Activated CD4-positive, CD25-positive, alpha-beta regulatory T cell (primary cell): ENCODE data around the gene ALX4.

Source experiments
- DNase-seq, 4 experiments: peaks; one replicate each; lab custom pipeline; 2025; lab: John Stamatoyannopoulos, UW

ALX4 gene

DNA sequence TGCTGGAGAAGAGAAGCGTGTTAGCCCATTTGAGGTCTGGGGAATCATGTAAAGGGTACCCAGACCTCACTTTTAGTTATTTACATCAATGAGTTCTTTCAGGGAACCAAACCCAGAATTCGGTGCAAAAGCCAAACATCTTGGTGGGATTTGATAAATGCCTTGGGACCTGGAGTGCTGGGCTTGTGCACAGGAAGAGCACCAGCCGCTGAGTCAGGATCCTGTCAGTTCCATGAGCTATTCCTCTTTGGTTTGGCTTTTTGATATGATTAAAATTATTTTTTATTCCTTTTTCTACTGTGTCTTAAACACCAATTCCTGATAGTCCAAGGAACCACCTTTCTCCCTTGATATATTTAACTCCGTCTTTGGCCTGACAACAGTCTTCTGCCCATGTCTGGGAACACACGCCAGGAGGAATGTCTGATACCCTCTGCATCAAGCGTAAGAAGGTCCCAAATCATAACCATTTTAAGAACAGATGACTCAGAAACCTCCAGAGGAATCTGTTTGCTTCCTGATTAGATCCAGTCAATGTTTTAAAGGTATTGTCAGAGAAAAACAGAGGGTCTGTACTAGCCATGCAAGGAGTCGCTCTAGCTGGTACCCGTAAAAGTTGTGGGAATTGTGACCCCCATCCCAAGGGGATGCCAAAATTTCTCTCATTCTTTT, 65.2 kb downstream of the ALX4 start:
- no peak for DNase-seq

DNA sequence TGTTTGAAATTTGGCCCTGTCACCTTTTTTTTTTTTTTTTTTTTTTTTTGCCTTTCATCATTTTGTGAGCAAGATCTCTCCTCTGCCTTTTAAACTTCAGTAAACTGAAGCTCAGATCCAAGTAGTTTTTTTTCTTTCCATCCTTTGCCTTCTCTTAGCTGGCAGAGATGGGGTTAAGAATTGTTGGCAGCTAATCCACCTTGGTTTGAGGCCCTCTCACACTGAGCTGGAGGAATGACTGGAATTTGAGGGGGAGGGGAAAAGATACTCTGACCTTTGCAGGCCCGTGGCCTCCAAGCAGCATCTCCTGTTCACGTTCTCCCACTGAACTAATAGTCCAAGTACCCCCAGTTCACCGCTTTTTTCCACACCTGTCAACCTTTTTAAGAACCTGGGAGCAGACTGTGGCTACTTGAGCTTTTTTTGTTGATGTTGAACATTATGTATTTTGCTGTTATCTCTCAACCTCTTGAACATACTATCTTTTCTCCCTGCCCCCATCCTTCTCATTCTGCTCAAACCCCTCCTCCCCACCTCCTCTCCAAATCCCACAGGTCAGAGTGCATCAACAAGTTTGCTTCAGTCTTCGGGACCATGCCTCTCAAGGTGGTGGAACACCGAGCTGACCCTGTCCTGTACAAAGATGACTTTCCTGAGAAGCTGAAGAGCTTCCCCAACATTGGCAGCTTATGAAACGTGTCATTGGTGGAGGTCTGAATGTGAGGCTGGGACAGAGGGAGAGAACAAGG, 66.2 kb downstream of the ALX4 start:
- no peak for DNase-seq

DNA sequence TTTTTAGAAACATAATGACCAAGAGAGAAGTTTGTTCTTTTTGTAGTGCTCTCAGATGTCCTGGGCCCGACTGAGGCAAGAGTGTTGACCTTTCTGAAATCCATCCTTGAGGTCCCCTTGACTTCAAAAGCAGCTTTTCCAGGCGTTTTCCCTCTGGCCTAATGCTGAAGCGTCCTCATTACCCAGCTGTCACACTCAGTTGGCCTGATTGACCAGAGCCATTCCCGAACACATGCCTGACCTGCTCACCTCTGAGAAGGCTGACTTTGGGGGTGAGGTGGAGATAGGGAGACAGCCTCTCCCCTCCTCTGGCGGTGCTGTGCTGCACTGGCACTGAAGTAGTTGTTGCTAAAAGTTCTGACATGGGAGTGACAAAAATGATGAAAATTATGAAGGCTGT, 66.9 kb downstream of the ALX4 start:
- DNase-seq: no peak

DNA sequence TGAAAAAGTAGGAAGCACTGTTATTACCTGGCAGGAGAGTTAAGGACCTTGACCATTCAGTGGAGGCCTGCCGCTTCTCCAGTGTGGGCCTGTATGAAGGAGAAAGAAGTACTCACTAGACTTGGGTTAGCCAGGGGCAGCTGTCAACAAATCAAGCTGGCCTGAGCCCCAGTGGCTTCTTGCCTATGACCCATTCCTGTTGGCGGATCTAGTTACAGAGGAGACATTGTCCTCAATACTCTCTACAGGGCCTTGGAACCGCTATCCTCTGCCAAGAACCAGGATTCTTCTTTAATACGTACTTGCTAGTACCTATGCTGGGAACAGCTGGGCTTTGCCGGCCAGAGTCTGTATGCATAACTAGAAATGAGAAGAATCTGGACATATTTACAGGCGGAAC, 68.1 kb downstream of the ALX4 start:
- DNase-seq: no peak

DNA sequence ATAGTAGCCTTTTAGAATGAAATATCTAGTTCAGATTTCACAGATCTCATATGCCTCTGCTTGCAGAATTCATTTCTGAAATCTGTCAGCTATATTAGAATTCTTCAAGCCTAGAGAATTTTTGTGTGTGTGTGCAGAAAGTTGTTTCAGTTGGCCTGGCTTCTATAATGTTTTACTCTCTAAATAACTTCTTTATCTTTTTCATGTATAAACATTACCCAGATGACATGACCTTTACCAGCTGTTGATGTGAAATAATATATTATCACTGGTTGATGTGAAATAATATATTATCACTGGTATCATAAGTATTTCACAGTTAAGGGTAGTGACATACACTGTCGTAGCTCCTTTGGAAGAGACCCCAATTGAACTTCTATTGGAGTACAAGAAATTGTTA, 72.8 kb downstream of the ALX4 start:
- no peak for DNase-seq

DNA sequence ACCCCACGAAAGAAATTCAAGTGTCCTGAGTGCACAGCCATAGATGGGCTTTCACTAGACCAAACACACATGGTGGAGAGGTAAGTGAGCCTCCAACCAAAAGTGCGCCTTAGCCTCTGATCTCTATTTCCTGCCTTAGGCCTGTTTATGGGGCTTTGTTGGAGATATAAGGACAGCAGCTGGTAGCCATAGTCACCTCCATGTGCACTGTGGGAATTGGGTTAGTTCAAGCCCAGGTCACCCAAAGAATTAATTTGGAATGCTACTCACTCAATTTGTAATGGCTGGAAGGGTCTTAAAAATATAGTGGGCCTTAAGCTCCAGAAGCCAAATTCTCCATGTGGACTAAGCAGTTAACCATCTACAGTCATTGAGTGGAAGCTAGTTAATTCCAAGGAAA, 73.6 kb downstream of the ALX4 start:
- no peak for DNase-seq

DNA sequence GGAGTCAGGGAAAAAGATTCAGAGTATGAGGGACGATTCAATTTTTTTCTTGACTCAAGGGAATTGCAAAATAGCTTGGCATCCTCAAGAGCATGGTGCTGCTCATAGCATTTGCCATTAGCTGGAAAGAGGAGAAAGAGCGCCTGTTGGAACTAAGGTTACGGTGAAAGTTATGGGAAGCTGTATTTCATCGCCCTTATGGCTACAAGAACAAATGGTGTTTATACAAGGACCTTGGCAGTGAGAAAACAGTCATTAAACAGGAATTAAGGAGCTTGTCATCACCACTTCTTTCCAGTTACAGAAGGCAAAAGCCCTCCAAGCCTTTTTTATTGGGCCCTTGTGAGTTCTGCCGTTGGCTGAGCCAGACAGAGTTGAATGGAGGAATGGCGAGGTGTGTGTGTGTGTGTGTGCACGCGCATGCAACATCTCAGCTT, 74.2 kb downstream of the ALX4 start:
- DNase-seq: no peak

DNA sequence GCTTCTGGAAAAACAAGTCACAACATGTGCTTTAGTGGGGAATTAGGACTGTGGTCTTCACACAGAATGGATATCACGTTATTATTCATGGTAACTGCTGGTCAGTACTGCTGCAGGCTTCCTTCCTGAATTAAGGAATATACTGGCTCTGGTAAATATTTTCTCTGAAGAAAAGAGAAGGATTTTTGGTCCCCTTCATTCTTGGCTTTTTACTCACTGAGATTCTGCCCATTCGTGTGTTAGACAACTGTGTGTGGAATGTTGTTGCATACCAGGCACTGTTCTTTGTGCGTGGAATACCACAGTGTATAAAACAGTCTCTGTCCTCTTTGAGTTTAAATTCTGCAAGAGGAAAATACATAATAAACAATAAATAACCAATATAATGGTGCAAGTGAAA, 80.3 kb downstream of the ALX4 start:
- DNase-seq: no peak

DNA sequence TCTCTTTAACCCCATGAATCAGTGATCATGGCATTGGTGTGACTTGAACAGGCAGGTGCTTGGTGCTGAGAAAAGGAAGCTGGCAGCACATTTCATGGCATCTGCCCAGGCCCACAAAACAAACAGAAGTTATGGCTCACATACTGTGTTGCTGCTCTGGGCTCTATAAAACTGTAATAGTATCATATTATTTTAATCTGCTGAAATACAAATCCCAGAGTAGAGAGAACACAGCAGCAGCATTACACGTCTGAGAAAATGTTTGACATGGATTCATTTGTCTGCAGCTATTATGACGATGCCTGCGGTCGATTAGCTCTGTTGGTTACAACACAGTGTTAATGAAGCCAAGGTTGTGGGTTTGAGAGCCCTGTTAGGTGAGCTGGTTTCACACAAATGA, 80.8 kb downstream of the ALX4 start:
- no peak for DNase-seq

DNA sequence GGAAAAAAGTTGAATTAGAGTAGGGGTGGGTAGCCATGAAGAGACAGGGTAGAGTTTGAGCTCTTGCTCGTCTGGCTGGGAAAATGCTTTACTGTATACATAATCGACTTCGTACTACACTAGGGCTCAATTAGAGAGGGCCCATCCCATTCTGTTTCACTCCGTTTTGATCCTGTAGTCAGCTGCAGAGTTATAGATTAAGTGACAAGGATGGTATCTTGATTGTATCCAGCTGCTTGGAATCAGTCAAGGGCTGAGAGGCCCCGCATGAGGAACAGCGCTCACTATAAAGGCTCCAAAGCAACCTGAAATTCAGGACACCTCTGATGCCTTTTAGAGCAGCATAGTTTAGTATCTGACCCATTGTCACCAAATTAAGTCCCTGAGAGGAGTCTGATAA, 81.6 kb downstream of the ALX4 start:
- DNase-seq: no peak

DNA sequence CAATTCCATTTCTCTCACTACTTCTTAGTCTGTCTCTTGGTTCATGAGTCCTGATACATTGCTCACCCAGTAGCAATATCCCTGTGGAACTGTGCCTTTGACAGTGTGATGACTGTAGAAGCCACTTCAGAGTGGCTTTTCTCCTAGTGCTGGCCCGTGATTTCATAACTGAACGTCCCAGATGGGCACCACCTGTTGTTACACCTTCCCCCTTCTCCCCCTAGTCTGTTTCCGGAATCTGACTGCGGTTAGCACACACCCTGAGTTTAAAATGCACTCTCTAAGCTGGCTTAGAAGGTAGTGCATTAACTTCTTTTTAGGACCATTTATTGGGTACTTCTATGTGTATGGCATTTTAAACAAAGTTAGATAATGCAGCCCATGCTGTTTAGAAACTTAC, 83.0 kb downstream of the ALX4 start:
- DNase-seq: no peak

DNA sequence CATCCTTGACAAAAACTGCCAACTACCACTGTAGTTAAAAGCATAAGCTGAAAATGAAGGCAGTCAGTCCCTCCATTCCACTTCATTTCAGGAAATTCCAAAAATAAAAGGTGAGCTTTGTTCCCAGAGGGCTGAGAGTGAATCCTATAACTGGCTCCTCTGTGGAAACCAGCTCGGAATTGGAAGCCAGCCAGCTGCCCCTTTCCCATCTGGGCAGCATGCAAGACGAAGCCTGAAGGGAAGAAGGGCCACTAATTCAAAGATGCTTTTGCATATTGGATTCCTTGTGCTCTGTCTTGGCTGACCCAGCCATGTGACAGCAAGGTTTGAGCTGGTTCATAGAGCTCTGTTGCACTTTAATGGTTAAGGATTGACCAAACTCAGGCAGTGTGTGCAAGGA, 83.4 kb downstream of the ALX4 start:
- no peak for DNase-seq

DNA sequence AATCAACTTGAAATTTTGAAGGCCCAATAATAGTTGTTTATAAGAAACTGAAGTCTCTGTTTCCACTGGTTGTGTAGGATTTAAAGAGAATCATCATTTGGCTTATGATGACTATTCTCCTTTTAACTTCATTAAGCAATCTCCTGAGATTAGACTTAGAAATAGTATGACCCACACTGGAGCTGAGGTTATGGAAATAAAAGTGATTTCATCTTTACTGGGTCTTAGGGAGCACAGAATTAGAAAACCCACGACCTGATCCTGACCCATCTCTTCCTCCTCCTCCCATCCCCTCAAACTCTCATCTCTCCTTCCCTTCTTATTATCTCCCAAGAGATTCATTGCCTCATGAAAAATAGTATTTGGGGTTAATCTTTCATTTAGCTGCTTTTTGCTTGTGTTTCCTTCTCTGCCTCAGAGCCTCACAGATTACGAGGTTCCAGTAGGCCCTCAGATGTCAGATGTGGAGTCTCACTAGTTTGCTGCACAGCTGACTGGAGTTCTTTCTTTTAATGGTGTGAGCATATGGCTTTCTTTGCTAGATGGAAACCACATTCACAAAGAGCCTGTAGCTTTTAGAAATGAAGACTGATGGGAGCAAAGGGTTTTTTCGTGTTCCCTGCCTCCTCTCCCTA, 85.0 kb downstream of the ALX4 start:
- no peak for DNase-seq

DNA sequence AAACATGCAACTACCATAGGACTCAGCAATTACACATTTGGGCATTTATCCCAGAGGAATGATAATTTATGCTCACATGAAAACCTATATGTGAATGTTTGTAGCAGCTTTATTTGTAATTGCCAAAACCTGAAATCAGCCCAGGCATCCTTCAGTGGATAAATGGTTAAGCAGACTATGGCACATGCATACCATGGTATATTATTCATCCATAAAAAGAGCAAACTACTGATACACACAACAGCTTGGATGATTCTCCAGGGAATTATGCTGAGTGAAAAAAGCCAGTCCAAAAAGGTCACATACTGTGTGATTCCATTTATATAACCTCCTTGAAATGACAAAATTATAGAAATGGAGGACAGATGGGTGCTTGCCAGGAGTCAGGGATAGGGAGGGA, 86.7 kb downstream of the ALX4 start:
- no peak for DNase-seq

DNA sequence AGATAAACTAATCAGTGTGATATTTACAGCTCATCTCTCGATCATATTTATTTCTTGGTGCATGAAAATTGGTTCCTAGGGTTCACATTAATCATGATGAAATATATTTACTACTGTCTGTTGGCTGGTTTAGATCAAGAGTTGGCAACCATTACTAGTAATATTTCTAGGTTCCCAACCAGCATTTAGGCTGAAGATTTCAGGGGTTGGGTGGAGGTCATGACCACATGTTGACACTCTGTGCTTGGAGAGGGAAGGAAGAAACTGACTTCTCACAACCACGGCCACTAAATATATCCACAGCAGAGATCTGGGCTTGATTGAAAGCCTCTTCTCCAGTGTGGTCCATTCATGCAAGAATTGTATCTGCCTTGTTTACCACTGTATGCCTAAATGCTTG, 87.9 kb downstream of the ALX4 start:
- DNase-seq: no peak

DNA sequence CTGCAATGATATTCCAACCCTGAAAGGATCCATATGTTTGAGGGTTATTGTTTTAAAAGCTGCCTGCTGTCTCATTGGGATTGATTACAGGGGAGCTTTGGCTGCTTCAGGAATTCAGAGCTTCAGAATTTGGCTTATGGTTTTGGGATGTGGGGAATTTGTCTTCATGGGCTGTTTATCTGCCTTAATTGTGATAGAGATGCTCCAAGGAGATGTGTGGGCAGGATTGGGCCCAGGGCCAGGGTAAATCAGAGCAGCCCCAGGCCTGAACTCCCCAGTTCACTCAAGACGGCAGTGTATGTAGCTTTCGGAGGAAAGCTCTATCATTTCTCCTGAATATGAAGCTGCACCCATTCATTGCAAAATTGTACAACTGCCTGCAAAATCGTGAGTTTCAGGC, 88.5 kb downstream of the ALX4 start:
- DNase-seq: no peak

DNA sequence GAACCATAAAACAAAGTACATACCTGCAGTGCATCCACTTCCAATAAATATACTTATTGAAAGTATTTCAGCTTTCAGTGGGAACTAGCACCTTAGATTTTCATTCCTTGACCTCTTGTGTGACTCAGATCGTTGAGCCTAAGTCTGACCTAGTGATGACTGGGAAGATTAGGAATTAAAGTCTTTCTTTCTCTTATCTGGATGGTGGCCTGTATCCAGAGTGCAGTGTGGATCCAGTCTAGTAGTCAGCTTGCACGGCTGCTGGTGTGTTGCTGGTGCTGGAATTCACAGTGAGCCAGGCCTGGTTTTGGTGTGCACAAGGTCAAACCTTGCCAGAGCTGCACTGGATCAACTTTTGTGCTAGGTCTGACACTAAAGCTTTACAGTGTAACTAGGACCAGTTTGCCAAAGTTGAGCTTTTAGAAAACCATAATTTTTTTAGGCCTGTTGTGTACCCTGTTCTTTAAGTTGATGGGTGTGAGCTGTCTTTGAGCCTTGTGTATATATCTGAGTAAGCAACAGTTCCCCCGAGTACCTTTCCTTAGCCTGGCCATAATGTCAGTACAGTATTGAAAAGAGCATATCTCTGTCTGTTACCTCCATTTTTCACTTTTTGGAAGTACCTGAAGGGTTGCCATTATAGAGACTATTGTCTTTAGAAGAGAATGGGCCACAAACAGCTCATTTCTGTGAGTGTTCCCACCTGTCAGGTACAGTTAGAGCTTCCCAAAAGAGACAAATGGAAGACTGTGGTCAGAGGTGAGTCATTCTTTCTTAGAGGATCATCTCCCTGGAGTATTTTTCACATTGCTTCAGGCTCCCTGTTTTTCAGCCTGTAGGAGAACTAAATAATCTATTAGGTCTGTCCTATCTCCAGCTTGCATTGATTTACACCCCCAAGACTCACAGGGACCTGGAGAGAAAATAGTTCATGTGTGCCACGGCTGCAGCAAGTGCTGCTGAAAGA, 89.8 kb downstream of the ALX4 start:
- DNase-seq: no peak

DNA sequence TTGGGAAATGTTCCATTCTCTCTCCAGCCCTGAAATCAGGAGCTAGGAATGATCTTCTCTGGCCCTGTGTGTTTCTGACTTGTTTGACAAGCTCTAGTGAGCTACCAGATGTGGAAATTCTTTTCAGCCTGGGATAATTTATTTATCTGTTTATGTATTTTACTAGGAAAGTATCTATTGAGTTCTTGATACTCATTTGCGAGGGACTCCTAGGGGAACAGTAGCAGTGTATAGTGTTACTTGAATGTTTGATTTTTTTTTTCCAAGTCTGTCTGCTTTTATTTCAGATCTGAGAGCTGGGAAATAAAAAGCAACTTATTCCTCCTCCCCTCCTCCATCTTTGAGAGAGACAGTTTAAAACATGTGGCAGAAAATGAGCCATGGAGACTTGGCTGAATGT, 92.5 kb downstream of the ALX4 start:
- no peak for DNase-seq

DNA sequence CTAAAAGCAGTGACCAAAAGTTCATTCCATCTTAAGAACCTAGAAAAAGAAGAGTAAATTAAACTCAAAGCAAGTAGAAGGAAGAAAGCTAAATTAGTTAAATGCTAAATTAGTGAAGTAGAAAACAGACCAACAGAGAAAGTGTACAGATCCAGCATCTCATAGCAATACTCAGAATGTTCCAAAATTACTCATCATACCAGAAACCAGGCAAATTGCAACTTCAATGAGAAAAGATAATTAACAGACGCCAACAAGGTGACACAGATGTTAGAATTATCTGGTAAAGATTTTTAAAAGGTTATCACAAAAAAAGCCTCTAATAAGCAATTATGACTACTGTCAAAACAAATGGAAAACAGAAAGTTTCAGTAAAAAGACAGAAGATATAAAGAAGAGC, 96.8 kb downstream of the ALX4 start:
- DNase-seq: no peak

DNA sequence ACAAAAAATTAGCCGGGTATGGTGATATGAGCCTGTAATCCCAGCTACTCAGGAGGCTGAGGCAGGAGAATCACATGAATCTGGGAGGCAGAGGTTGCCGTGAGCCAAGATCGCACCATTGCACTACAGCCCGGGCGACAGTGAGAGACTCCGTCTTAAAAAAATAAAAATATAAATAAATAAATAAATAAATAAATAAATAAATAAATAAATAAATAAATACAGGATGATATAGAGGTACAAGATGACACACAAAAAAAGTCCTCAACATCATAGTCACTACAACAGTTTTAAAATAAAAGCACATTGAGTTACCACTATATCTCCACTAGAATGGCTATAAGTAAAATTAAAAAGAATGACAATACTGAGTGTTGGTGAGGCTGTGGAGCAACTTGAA, 97.8 kb downstream of the ALX4 start:
- DNase-seq: no peak
